NCI-H1092 treated with DMSO at 0.1 percent for 48 hours (cell line): ENCODE measurements around the gene ITIH5.
A peak's percentile ranks its signal among the peaks of the same experiment; 100 is the strongest.
"Not testable (repeated sequence)": the region's sequence is repeated elsewhere in the genome, so short reads cannot be mapped to it uniquely, and the experiment has no call there.

Experiments used
- DNase-seq: peaks from one replicate; lab custom pipeline; 2025; lab: John Stamatoyannopoulos, UW

The ITIH5 gene

GRCh38 chr10:7687228-7687907 is 20.6 kb upstream of the ITIH5 start:
- peak; percentile 91 for DNase-seq

DNA sequence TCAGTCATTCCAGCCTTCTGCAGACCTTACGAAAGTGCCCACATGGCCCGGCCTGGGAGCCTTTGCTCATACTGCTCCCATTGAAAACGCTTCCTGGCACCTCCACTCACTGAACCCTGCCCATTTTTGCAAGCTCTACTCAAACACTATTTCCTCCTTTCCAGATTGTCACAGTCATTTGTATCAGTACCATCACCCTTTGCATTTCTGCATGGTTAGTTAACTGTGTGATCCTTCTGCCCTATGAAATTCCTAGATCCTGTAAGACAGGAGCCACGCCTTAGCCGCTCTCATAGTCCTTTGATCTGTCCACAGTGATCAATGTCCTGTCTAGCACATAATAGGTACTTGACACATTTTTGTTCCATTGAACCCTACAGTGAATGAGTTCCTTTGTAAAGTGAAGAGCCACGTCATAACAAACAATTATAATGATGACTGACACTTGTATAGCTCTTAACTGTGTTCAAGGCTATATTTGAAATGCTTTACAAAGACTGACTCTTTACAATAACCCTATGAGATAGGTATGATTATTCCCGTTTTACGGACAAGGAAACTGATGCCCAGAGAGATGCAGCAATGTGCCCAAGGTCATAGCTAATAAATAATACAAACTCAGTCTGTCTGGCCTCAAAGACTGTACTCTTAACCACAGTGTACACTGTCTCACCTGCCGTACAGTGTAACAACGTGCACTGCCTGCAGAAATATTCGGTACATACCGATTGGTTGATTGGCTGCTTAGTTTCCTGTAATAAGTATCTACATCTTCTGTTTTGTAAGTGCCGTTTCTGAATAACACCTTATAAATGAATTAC is 19.8 kb upstream of the ITIH5 start:
- no peak for DNase-seq

DNA sequence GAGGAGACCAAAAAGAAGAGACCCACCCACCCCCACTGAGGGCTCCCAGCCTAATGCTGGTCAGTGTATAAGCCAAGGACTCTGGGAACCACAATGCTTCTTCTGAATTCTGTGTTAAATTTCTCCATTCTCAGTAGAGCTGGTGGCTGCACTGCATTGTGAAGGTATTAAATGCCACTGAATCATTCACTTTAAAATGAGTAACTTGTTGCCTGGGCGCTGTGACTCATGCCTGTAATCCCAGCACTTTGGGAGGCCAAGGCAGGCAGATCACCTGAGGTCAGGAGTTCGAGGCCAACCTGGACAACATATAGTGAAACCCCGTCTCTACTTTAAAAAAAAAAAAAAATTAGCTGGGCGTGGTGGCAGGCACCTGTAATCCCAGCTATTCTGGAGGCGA is 13.3 kb upstream of the ITIH5 start:
- DNase-seq, result not testable (repeated sequence)

- DNase-seq, result no peak
These were observed 12.5 kb upstream of the ITIH5 start for GRCh38 chr10:7679256-7679655.

DNA sequence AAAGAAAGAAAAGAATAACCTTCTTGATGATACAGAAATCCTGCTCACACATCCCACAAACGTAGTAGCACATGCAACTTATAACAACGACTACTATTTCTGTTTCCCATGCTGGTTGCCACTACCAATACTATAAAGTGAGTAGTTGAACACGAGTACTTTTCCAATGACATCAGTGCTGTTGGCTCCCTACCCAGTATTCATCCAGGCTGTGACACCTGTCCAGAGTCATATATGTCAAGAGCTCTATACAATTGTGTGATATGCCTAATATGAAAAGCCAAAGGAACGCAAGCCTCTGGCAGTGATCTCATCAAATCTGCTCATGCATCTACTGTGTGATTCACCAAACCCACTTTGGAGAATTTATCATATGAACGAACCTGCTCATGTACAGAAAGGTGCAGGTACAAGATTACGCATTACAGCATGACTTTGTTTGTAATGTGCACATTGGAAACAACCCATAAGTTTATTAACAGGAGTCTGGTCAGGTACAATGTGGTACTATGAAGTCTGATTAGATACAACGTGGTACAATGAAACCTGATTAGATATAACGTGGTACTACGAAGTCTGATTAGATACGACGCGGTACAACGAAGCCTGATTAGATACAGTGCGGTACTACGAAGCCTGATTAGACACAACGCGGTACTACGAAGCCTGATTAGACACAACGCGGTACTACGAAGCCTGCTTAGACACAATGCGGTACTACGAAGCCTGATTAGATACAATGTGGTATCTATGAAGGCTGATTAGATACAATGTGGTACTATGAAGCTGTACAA is 5.8 kb upstream of the ITIH5 start:
- no peak for DNase-seq

- DNase-seq, result no peak
These were observed 3.4 kb upstream of the ITIH5 start for GRCh38 chr10:7670157-7670556.

DNA sequence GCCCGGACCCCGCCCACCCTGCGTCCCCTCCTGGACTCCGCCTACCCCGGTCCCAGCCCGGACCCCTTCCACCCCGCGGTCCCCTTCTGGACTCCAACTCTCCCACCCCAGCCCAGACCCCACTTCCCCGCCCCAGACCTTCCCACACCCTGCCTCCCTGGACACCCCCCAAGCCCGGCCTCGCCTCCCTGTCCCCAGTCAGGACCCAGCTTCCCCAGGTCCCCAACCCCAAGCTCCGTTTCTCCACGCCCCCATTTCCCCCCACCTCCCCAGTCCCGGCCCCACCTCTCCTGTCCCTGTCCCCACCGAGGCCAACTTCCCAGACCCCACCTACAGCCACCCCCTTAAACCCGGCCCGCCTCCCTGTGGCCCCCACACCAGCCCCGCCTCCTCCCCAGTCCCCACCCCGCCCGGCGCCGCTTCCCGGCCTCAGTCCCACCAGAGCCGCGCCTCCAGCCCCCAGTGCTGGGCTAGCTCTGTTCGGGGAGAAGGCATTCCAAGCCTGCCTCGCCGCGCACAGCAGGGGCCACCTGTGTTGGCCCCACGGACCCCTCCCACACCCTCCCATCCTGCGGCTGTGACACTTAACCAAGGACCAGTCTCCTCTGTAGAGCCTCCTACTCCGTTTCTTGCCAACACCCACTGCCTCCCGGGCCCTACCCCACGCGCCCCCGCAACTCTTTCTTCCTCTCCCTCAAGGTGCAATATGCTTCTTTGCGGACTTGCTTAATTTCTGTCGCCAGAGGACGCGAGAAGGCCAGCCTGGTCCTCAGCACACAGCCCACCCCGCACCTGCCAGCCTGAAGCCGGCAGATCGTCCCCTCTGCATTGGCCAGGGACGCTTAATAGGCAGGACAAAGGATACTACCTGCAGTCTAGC is 736 bp upstream of the ITIH5 start:
- DNase-seq, result no peak

DNA sequence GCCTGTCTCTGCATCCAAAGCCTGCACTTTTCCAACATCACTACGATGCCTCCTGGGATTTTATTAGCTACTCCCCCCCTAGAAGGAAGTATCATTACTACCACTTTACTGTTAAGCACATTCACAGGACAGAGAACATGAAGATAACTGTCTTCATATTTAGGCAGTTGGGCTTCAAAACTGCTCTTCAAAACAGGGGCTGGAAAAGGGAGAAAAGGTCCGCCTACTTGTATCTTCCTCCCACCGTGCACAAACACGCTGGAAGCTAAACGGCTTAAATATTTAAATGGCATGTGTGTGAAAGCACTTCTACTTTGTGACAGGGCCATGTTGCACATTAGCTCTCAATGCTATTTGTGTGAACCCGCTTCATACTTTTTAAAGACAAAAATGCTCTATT is 999 bp downstream of the ITIH5 start:
- no peak for DNase-seq

DNA sequence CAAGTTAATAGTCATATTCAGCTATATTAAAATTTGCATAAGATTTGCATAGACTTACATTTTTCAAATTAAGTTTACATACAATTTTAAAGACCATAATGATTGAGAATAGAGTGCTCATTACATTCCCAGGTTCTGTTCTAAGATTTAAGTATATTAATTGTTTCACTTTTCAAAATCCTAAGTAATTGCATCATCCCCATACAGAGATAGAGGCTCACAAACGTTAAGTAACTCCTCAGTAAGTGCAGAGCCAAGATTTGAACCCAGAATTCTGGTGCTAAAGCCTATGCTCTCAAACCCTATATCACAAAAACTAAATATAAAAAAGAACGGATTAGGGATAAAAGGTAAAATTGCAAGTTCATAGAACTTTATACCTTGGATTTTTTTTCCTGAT is 2.1 kb downstream of the ITIH5 start:
- DNase-seq, result no peak

GRCh38 chr10:7662522-7662921 is 4.2 kb downstream of the ITIH5 start:
- DNase-seq, result no peak

DNA sequence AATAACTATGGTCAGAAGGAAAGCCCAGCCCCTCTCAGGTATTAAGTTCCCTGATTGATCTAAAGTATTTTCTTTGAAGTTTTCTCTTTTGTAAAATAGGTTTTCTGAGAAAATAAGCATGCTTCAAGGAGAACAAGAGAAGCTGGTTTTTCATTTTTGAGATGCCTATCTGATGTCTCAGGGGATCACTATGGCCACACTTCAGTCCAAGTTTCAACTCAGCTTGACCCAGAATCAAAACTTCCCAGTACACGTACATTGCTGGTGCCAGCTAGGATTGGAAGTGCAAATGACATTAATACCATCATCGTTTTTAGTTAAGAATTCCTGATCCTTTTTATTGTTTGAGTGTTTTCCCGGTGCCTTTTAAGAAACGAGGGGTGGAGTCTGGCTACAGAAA is 7.2 kb downstream of the ITIH5 start:
- DNase-seq, result no peak

GRCh38 chr10:7657552-7657951 is 9.2 kb downstream of the ITIH5 start:
- no peak for DNase-seq

- DNase-seq, result not testable (repeated sequence)
These were observed 9.7 kb downstream of the ITIH5 start for GRCh38 chr10:7657079-7657478.

DNA sequence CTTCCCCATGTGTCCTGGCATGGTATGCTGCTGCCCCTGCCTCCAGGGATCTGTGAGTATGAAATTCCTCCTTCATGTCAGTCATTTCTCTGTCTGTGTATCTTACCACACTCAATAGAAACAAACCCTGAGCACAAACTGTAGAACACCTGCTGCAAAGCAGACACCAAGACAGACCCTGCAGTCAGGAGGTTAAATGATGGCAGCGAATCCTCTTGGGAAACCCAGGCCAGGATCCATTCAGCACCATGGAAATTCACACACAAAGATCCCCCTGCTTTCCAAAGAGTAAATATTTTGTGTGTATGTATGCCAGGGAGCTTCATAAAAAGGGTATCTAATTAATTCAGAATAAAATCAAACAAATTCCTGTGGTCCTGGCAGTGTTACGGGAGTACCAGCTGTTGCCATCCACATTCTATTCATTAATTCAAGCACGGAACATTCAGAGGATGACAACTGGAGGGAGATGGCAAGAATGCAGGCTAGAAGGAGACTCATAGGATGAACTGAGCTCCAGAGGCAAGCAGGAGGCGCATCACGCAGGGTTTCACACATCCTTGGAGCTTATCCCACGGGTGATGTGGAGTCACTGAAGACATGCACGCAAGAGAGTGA is 14.8 kb downstream of the ITIH5 start:
- no peak for DNase-seq

DNA sequence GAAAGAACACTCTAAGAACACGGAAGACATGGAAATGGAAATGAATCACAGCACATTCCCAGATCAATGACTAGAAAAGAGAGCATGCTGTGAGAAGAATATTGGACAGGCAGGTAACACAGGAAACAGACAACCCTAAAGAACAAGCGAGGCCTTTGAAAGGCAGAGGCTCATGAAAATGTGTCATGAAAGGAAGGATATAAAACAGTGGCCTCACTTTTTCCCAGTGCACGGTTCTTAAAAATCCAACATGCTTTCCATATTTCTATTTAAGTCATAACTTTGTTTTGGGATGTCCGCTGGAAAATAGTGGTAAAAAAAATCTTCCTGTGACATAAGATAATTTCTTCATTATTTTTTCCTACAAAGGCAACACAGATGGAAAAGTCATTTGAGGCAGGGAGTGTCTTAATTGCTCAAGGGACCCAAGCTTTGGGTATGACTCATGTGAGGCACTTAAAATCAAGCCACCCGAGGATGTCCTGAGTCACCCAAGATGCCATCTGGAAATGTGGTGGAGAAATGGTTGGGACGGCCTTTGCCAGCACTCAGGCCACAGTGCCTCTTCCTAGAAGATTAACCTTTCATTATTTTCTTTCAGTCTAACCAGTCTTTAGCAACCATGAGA is 17.0 kb downstream of the ITIH5 start:
- DNase-seq, result no peak

GRCh38 chr10:7647062-7647664 is 19.6 kb downstream of the ITIH5 start:
- DNase-seq, result no peak

GRCh38 chr10:7642491-7643011 is 24.2 kb downstream of the ITIH5 start:
- no peak for DNase-seq

- DNase-seq, result no peak
These were observed 31.2 kb downstream of the ITIH5 start for GRCh38 chr10:7635408-7636125.

- DNase-seq, result no peak
These were observed 32.4 kb downstream of the ITIH5 start for GRCh38 chr10:7634142-7634894.
